SK-N-SH (cell line): ENCODE data around the gene XPR1. TPM values are rescaled to one million over a fixed set of nuclear protein-coding genes. Genes with fewer than 3 reads are reported as not detected.

Experiments
- CTCF ChIA-PET: fragments of 300-600, 350-600 bp; formaldehyde crosslinking; extraction: SDS; loops from one replicate; lab custom pipeline; 2021; lab: Yijun Ruan, JAX
- POLR2A ChIA-PET: fragments of 350-600 bp; sonication (Branson Sonifier 250); formaldehyde crosslinking; extraction: SDS; loops from one replicate; lab custom pipeline; 2020; ENCODE audit warnings: antibody characterized with exemption, inconsistent platforms; lab: Yijun Ruan, JAX
- DNase-seq: peaks from one replicate; pipeline ENCODE4 v3.0.0; 2012
- H2AFZ ChIP-seq: fragments of 200-600 bp; sonication (generic); 2 replicates; pipeline ENCODE4 v1.8.1; 2016; ENCODE audit warnings: antibody characterized with exemption, mild to moderate bottlenecking, low read depth
- H3F3A ChIP-seq: fragments of 200-600 bp; sonication (generic); replicated peaks from 2 replicates; pipeline ENCODE3; 2016; ENCODE audit warnings: antibody characterized with exemption, mild to moderate bottlenecking; ENCODE audit not compliant: insufficient read depth
- H3K27ac ChIP-seq, 2 experiments: fragments of 200-500 bp in 1 of 2; fragments of 200-600 bp in 1 of 2; sonication (Bioruptor generic) in 1 of 2; sonication (generic), shearing (Covaris generic) in 1 of 2; 2 replicates each; pipeline versions ENCODE4 v1.5.1 to v1.6.1; 2014 to 2016; ENCODE audit warnings: low read depth in 2 of 2, inconsistent platforms in 1 of 2, low read length in 1 of 2, mild to moderate bottlenecking in 1 of 2, mixed read lengths in 1 of 2
- H3K27me3 ChIP-seq: fragments of 200-600 bp; sonication (generic), shearing (Covaris generic); 2 replicates; pipeline ENCODE4 v1.6.1; 2016; ENCODE audit warnings: mixed run types; ENCODE audit not compliant: insufficient read depth
- H3K36me3 ChIP-seq, 2 experiments: fragments of 200-500 bp in 1 of 2; fragments of 200-600 bp in 1 of 2; sonication (Bioruptor generic) in 1 of 2; sonication (generic) in 1 of 2; replicated peaks in 1 of 2; 2 replicates each; pipeline versions ENCODE3 to v1.5.1; 2014 to 2016; ENCODE audit warnings: low read length in 1 of 2, mild to moderate bottlenecking in 1 of 2; ENCODE audit not compliant: insufficient read depth in 2 of 2, control insufficient read depth in 1 of 2
- H3K4me1 ChIP-seq, 2 experiments: fragments of 200-500 bp in 1 of 2; fragments of 200-600 bp in 1 of 2; sonication (Bioruptor generic) in 1 of 2; sonication (generic), shearing (Covaris generic) in 1 of 2; 2 replicates each; pipeline versions ENCODE4 v1.5.1 to v1.6.1; 2014 to 2016; ENCODE audit warnings: low read depth in 1 of 2, low read length in 1 of 2, mixed run types in 1 of 2; ENCODE audit not compliant: insufficient read depth in 2 of 2, control insufficient read depth in 1 of 2
- H3K4me2 ChIP-seq: fragments of 200-600 bp; sonication (generic), shearing (Covaris generic); 2 replicates; pipeline ENCODE4 v1.6.1; 2017; ENCODE audit warnings: mixed run types
- H3K4me3 ChIP-seq, 2 experiments: fragments of 200-500 bp in 1 of 2; fragments of 200-600 bp in 1 of 2; sonication (Bioruptor generic) in 1 of 2; sonication (generic), shearing (Covaris generic) in 1 of 2; 2 replicates each; pipeline versions ENCODE4 v1.5.1 to v1.8.1; 2014 to 2016; ENCODE audit warnings: low read depth in 2 of 2, inconsistent platforms in 1 of 2, low read length in 1 of 2, mild to moderate bottlenecking in 1 of 2, mixed read lengths in 1 of 2, moderate library complexity in 1 of 2
- H3K79me2 ChIP-seq: fragments of 200-600 bp; sonication (generic); 2 replicates; pipeline ENCODE4 v1.8.1; 2017; ENCODE audit warnings: mild to moderate bottlenecking; ENCODE audit not compliant: insufficient read depth
- H3K9ac ChIP-seq: fragments of 200-600 bp; sonication (generic); 2 replicates; pipeline ENCODE4 v1.6.1; 2017; ENCODE audit warnings: mixed run types
- H3K9me2 ChIP-seq: fragments of 200-600 bp; sonication (generic); 2 replicates; pipeline ENCODE4 v1.6.1; 2017; ENCODE audit warnings: mixed run types
- H3K9me3 ChIP-seq: fragments of 200-600 bp; sonication (generic); 2 replicates; pipeline ENCODE4 v1.6.1; 2017; ENCODE audit warnings: mixed run types, mild to moderate bottlenecking, moderate library complexity
- H4K20me1 ChIP-seq: fragments of 200-600 bp; sonication (generic); 2 replicates; pipeline ENCODE4 v1.6.1; 2017; ENCODE audit warnings: mild to moderate bottlenecking, mixed run types; ENCODE audit not compliant: insufficient read depth
- EP300 ChIP-seq, 2 experiments: IDR thresholded peaks; 2 replicates each; pipeline versions ENCODE4 v1.4.0 to v1.6.1; 2012; ENCODE audit warnings: borderline replicate concordance in 1 of 2, low read depth in 1 of 2, low read length in 1 of 2
- EZH2phosphoT487 ChIP-seq: fragments of 200-600 bp; sonication (generic); IDR thresholded peaks from 2 replicates; pipeline ENCODE4 v1.6.1; 2017; ENCODE audit warnings: low read depth, mixed run types, mild to moderate bottlenecking, antibody characterized with exemption, moderate library complexity, borderline replicate concordance
- FOXJ3 ChIP-seq: sonication (generic); formaldehyde crosslinking; IDR thresholded peaks from 2 replicates; pipeline ENCODE4 v1.5.1; 2020; ENCODE audit warnings: mild to moderate bottlenecking, missing genetic modification reagents
- GATA2 ChIP-seq: sonication (generic); formaldehyde crosslinking; IDR thresholded peaks from 2 replicates; pipeline ENCODE4 v1.5.0; 2020; ENCODE audit warnings: mild to moderate bottlenecking, missing genetic modification reagents
- RAD21 ChIP-seq: IDR thresholded peaks from 2 replicates; pipeline ENCODE4 v1.6.1; 2012; ENCODE audit warnings: mild to moderate bottlenecking, low read length
- RXRA ChIP-seq: IDR thresholded peaks from 2 replicates; pipeline ENCODE4 v1.4.0; 2012; ENCODE audit warnings: low read depth, mild to moderate bottlenecking, borderline replicate concordance
- SIN3A ChIP-seq: IDR thresholded peaks from 2 replicates; pipeline ENCODE4 v1.6.1; 2012; ENCODE audit warnings: low read depth, mild to moderate bottlenecking, low read length, moderate library complexity, borderline replicate concordance
- TCF12 ChIP-seq: IDR thresholded peaks from 2 replicates; pipeline ENCODE4 v1.4.0; 2012
- YY1 ChIP-seq: IDR thresholded peaks from 2 replicates; pipeline ENCODE4 v1.4.0; 2012; ENCODE audit warnings: low read depth, mild to moderate bottlenecking
- WGBS: methylation state at CpG from one replicate; pipeline ENCODE4 v1.1.6; 2017; ENCODE audit warnings: low lambda C conversion rate; 5-methylcytosine and 5-hydroxymethylcytosine counted together
- polyA plus RNA-seq, 3 experiments: library from polyadenylated mRNA; depleted of rRNA; stranded (reverse); fragments of >200 nt; gene quantifications; 2 replicates each; pipeline ENCODE4 v1.2.3, GENCODE V29; 2012
- TF ChIP-seq, protein P1 (sequence below): IDR thresholded peaks from 2 replicates; pipeline ENCODE4; 2012
- TF ChIP-seq, protein P2 (sequence below): IDR thresholded peaks from 2 replicates; pipeline ENCODE4 v1.4.0; 2012; ENCODE audit warnings: low read depth, borderline replicate concordance
- TF ChIP-seq, protein P3 (sequence below): fragments of 150-350 bp; IDR thresholded peaks from 2 replicates; pipeline ENCODE4 v1.6.1; 2016; ENCODE audit warnings: mild to moderate bottlenecking, low read depth, low read length
- TF ChIP-seq, protein P4 (sequence below): IDR thresholded peaks from 2 replicates; pipeline ENCODE4 v1.4.0; 2012; ENCODE audit warnings: low read depth, borderline replicate concordance

Gene XPR1
- polyA plus RNA-seq, 1 of the 3 experiments (the other 2 are of a cell fraction), result 7.9 TPM

DNA sequence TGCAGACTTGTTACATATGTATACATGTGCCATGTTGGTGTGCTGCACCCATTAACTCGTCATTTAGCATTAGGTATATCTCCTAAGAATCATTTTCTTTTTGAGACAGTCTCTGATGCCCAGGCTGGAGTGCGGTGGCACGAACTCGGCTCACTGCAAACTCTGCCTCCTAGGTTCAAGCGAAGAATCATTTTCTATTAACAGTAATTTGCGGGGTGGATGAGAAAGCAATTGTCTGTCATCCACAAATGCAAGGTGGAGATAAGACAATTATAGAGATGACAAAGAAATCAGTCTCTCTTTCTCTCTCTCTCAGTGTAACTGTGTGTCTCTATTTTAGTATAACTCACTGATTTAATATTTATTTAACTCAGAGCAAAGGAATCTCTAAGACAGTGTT lies 149.9 kb downstream of the XPR1 start:
- Histone ChIP-seq H3K4me1 (peaks cover 0 to 3% of the 10 kb centered on the region in 2 experiments; a peak in 2 of 4 replicates), H3K4me2 (no peak overlapping the region), H2AFZ (0 out of 2 replicates have a peak overlapping the region, but pooled peaks have one; percentile 45), H3K27me3 (no peaks in the 10 kb centered on the region), H3K27ac (0 out of 4 replicates have a peak overlapping the region, but pooled peaks of 1 of the 2 experiments have one; percentile 0), H3K36me3 (no peaks in the 10 kb centered on the region), H3K9me2 (no peaks in the 10 kb centered on the region), H3K9ac (no peak overlapping the region), H3K4me3 (no peak overlapping the region), H3K9me3 (no peaks in the 10 kb centered on the region), H4K20me1 (no peaks in the 10 kb centered on the region), H3F3A (peaks cover 4% of the 10 kb centered on the region), H3K79me2 (peaks cover 6% of the 10 kb centered on the region; the same call in 1 of the 2 replicates)
- CTCF ChIA-PET, result no interaction called here
- POLR2A ChIA-PET, result no interaction called here
- no peak for TF ChIP-seq EP300 (IDR thresholded peaks at IDR 0.05; ENCODE audit: borderline replicate concordance in 1 of 2, low read depth in 1 of 2, low read length in 1 of 2)
- TF ChIP-seq RXRA, result no peak
- no peak for TF ChIP-seq SIN3A
- TF ChIP-seq, protein P1, sequence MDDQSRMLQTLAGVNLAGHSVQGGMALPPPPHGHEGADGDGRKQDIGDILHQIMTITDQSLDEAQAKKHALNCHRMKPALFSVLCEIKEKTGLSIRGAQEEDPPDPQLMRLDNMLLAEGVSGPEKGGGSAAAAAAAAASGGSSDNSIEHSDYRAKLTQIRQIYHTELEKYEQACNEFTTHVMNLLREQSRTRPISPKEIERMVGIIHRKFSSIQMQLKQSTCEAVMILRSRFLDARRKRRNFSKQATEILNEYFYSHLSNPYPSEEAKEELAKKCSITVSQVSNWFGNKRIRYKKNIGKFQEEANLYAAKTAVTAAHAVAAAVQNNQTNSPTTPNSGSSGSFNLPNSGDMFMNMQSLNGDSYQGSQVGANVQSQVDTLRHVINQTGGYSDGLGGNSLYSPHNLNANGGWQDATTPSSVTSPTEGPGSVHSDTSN, result no peak
- TF ChIP-seq, protein P2, sequence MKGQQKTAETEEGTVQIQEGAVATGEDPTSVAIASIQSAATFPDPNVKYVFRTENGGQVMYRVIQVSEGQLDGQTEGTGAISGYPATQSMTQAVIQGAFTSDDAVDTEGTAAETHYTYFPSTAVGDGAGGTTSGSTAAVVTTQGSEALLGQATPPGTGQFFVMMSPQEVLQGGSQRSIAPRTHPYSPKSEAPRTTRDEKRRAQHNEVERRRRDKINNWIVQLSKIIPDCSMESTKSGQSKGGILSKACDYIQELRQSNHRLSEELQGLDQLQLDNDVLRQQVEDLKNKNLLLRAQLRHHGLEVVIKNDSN, result no peak
- TF ChIP-seq RAD21, result no peak
- no peak for TF ChIP-seq GATA2
- TF ChIP-seq, protein P3, sequence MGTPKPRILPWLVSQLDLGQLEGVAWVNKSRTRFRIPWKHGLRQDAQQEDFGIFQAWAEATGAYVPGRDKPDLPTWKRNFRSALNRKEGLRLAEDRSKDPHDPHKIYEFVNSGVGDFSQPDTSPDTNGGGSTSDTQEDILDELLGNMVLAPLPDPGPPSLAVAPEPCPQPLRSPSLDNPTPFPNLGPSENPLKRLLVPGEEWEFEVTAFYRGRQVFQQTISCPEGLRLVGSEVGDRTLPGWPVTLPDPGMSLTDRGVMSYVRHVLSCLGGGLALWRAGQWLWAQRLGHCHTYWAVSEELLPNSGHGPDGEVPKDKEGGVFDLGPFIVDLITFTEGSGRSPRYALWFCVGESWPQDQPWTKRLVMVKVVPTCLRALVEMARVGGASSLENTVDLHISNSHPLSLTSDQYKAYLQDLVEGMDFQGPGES, result no peak
- TF ChIP-seq FOXJ3 (CRISPR knock-in tag), result no peak
- TF ChIP-seq, protein P4, sequence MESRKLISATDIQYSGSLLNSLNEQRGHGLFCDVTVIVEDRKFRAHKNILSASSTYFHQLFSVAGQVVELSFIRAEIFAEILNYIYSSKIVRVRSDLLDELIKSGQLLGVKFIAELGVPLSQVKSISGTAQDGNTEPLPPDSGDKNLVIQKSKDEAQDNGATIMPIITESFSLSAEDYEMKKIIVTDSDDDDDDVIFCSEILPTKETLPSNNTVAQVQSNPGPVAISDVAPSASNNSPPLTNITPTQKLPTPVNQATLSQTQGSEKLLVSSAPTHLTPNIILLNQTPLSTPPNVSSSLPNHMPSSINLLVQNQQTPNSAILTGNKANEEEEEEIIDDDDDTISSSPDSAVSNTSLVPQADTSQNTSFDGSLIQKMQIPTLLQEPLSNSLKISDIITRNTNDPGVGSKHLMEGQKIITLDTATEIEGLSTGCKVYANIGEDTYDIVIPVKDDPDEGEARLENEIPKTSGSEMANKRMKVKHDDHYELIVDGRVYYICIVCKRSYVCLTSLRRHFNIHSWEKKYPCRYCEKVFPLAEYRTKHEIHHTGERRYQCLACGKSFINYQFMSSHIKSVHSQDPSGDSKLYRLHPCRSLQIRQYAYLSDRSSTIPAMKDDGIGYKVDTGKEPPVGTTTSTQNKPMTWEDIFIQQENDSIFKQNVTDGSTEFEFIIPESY, result no peak
- TF ChIP-seq TCF12, result no peak
- TF ChIP-seq EZH2phosphoT487, result no peak
- no peak for TF ChIP-seq YY1
- 91% methylated on average over 6 of the region's 6 CpGs for WGBS
- no peak for DNase-seq
